GM18870 (cell line): ENCODE results near the gene CLDN1.

ENCODE experiments used
- ATAC-seq: cut with Tn5 transposase; IDR thresholded peaks from one replicate; pipeline ENCODE4 v1.9.1; 2021; ENCODE audit warnings: moderate library complexity; ENCODE audit not compliant: unreplicated experiment

Gene CLDN1

DNA sequence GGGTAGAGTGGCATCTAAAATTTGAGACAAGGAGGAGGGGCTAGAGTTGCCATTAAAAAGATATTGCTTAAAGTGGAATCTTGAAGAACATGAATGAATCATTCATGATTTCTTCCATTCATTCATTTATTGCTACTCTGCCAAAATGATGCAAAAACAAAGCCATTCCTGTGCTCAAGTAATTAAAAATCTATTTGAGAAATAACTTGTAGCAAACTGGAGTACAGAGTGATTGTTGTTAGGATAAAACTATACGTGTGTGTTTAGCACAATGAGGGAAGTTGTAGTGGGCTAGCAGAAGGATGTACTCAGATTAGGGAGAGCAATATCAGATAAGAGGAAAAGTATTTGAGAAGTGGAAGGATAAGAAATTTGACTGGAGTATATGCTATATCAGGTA lies 11.7 kb upstream of the CLDN1 start:
- ATAC-seq: no peak

GRCh38 chr3:190330936-190331734 lies 8.9 kb upstream of the CLDN1 start:
- ATAC-seq: no peak

DNA sequence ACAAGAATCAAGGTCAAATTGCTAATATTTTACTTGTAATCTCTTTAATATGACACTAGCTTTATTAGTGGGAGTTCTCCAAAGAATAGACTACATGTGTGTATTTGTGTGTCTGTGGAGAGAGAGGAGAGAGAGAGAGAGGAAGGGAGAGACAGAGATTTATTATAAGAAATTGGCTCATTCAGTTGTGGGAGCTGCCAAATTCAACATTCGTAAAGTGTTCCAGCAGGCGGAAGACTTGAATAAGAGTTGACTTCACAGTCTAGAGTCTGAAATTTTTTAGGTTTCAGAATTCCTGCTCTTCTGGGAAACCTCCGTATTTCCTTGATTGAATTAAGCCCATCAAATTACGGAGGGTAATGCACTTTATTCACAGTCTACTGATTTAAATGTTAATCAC lies 4.7 kb upstream of the CLDN1 start:
- ATAC-seq: no peak

GRCh38 chr3:190326361-190326760 lies 4.1 kb upstream of the CLDN1 start:
- ATAC-seq: no peak

GRCh38 chr3:190325923-190326322 lies 3.7 kb upstream of the CLDN1 start:
- no peak for ATAC-seq

- no peak for ATAC-seq
Observed at GRCh38 chr3:190323246-190323626, 990 bp upstream of the CLDN1 start.

DNA sequence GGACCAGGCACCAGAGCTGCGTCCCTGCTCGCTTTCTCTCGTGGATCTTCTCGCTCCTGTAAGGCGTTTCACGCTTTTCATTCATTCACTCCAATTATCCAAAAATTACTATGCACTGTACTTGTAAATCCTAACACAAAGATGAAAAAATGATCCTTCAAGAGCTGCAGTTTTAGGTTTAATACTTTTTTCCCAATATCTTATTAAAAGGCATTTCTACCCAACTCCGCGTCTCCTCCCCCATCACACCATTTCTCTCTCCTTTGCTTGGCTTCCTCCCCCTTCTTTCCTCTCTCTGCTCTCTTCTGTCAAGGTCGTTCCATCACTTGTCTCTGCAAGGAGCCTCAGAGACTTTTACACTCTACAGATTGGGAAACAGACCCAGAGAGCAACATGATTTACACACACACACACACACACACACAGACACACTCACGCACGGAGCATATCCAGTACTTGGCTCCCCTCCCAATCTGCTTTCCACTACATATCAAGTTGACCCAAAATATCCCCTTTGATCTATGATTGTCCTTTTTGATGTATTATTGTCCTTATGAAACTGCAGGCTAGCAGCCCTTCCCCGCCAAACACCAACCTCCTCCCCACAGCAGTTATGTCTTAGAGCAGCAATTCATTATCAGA lies 479 bp upstream of the CLDN1 start:
- no peak for ATAC-seq

DNA sequence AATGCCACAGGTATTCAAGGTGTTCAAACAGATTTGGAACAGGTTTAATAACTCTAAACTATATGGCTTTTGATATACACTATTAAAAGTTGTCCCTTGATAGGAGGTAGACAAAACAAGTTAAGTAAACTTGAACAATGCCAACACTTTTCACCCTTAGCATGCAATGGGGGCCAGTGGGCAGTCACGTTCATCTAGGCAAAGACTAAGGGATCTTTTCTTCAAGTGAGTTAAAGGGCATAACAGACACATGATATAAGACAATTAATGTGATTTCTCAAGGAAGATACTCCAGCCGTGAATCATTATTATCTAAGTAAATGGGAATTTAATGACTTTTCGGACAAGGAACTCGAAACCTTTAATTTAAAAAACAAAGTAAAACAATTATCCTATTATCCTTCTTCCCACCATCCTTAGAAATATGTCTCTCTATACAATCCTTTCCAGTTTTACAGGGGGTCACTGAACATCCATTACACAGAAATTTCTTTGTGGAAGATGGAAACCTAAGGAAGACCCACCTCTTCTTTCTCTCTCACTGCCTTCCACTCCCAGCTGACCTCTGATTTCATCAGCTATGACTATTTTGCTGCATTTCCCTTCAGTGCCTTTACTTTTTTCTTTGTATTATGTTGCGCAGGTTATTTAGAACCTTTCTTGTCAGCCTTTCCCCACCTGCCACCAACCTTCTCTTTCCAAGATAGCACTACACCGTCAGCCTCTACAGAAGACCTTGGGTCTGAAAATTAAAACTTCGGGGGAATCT lies 1.5 kb downstream of the CLDN1 start:
- ATAC-seq: no peak

- ATAC-seq: no peak
Observed at GRCh38 chr3:190319660-190320059, 2.6 kb downstream of the CLDN1 start.

GRCh38 chr3:190318666-190319065 lies 3.6 kb downstream of the CLDN1 start:
- ATAC-seq: no peak

GRCh38 chr3:190314741-190315140 lies 7.5 kb downstream of the CLDN1 start:
- ATAC-seq: no peak

DNA sequence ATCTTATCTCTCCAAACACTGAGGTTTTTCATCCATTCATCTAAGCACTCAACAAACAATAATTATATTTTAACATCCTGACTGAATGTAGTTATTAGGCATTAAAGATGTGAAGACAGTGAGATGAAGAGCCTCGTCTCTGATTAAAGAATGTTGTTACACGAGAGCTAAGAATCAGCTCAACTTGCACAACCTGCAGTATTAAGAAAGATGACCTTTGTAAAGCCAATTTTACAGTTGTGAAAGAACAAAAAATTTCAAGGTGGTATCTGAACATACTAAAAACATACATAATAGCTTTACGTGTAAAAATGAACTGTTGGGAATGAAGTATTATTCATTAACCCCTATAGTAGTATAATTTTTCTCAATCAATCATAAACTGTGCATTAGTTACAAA lies 12.8 kb downstream of the CLDN1 start:
- ATAC-seq: no peak

- no peak for ATAC-seq
Observed at GRCh38 chr3:190308154-190308553, 14.1 kb downstream of the CLDN1 start.

- no peak for ATAC-seq
Observed at GRCh38 chr3:190307164-190307545, 15.1 kb downstream of the CLDN1 start.

GRCh38 chr3:190306513-190307163 lies 15.6 kb downstream of the CLDN1 start:
- no peak for ATAC-seq

GRCh38 chr3:190306026-190306425 lies 16.2 kb downstream of the CLDN1 start:
- ATAC-seq: no peak

- ATAC-seq: no peak
Observed at GRCh38 chr3:190305406-190305805, 16.8 kb downstream of the CLDN1 start.

GRCh38 chr3:190303884-190304283 lies 18.4 kb downstream of the CLDN1 start:
- no peak for ATAC-seq

- no peak for ATAC-seq
Observed at GRCh38 chr3:190302212-190302867, 19.9 kb downstream of the CLDN1 start.

- no peak for ATAC-seq
Observed at GRCh38 chr3:190301591-190301990, 20.7 kb downstream of the CLDN1 start.

DNA sequence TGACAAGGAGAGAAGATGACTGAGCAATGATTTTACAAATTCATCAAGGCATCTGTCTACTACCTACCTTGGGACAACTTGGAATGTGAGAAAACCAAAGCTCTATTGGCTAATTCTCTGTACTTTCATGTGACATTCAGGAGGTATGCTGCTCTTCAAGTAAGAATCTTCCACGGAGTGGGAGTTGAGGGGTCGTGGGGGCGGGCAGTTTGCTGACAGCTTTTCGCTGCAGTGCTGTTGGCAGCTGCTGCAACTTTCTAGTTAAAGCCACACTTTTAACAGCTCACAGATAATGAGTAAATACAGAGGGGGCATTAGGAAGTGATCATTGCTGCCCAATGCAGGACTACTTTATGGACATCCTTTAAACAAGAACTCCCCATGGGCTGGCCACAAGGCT lies 22.3 kb downstream of the CLDN1 start:
- ATAC-seq: no peak
